ENCODE measurements around the gene PRPF40A. TPM values are rescaled to one million over a fixed set of nuclear protein-coding genes. Genes with fewer than 3 reads are reported as not detected.

Gene PRPF40A
- total and polyA plus RNA-seq, 9 of the 15 experiments (the other 6 are each of a cell fraction or from before 2014, with no cell fraction given): 168 to 304 (median 264) TPM

GRCh38 chr2:152718076-152718908 is 1.0 kb upstream of the PRPF40A start, which contains the start of gene ARL6IP6 (continued):
- TF ChIP-seq HMGN3 (IDR thresholded peaks at IDR 0.05; ENCODE audit: borderline replicate concordance, extremely low read depth, insufficient read length, low read depth, low read length) (peak; percentile 84), E2F5 (CRISPR knock-in tag; IDR thresholded peaks at IDR 0.05) (peak; percentile 40; the same call in 1 of the 2 replicates), RREB1 (CRISPR knock-in tag; IDR thresholded peaks at IDR 0.05) (peak; percentile 18; the same call in 1 of the 2 replicates), NFATC3 (IDR thresholded peaks at IDR 0.05) (no peak), TRIM25 (IDR thresholded peaks at IDR 0.05; ENCODE audit: borderline replicate concordance) (0 out of 2 replicates have a peak, but pooled peaks have one; percentile 14), PKNOX1 (IDR thresholded peaks at IDR 0.05) (no peak), TBL1XR1 (IDR thresholded peaks at IDR 0.05; ENCODE audit: low read length in 2 of 2) (no peak; a peak in 1 of 4 replicates), ZNF395 (CRISPR knock-in tag; IDR thresholded peaks at IDR 0.05) (no peak), RFX1 (IDR thresholded peaks at IDR 0.05) (no peak), MYNN (IDR thresholded peaks at IDR 0.05) (no peak; the same call in 1 of the 2 replicates), MYNN (CRISPR knock-in tag; IDR thresholded peaks at IDR 0.05) (no peak), RFX7 (CRISPR knock-in tag; IDR thresholded peaks at IDR 0.05) (0 out of 2 replicates have a peak, but pooled peaks have one; percentile 52), HDAC2 (IDR thresholded peaks at IDR 0.05) (peak; percentile 54), RAD51 (IDR thresholded peaks at IDR 0.05; ENCODE audit: borderline replicate concordance, low read depth) (peak; percentile 33; the same call in 1 of the 2 replicates), TGIF2 (CRISPR knock-in tag; IDR thresholded peaks at IDR 0.05) (peak; percentile 54; the same call in 1 of the 2 replicates), POLR2B (IDR thresholded peaks at IDR 0.05; ENCODE audit: low read depth, partially characterized antibody) (peak; percentile 96), ZBED1 (IDR thresholded peaks at IDR 0.05) (no peak)
